DOHH2 (cell line): Measurements from ENCODE around the gene ATP1A1.

Experiments
- H3F3A ChIP-seq: fragments of 200-600 bp; sonication (generic), shearing (Covaris generic); 2 replicates; pipeline ENCODE4 v1.6.0; 2016; ENCODE audit warnings: antibody characterized with exemption, mild to moderate bottlenecking; ENCODE audit not compliant: control insufficient read depth, insufficient read depth
- H3K27ac ChIP-seq: fragments of 200-600 bp; sonication (generic); 2 replicates; pipeline ENCODE4 v1.5.1; 2014; ENCODE audit warnings: low read depth, mild to moderate bottlenecking, low read length, moderate library complexity
- H3K27me3 ChIP-seq: fragments of 200-600 bp; sonication (generic); 2 replicates; pipeline ENCODE4 v1.6.1; 2014; ENCODE audit warnings: mild to moderate bottlenecking, low read length, mixed read lengths; ENCODE audit not compliant: control insufficient read depth
- H3K36me3 ChIP-seq: fragments of 200-600 bp; sonication (generic); 2 replicates; pipeline ENCODE4 v1.6.1; 2014; ENCODE audit warnings: mild to moderate bottlenecking, low read length, moderate library complexity, mixed read lengths; ENCODE audit not compliant: control insufficient read depth
- H3K4me1 ChIP-seq: fragments of 200-600 bp; sonication (generic); 2 replicates; pipeline ENCODE4 v1.6.1; 2014; ENCODE audit warnings: mild to moderate bottlenecking, low read length, mixed read lengths; ENCODE audit not compliant: control insufficient read depth
- H3K4me2 ChIP-seq: fragments of 200-600 bp; sonication (generic); 2 replicates; pipeline ENCODE4 v1.6.0; 2014; ENCODE audit warnings: mild to moderate bottlenecking, low read length, moderate library complexity
- H3K4me3 ChIP-seq: fragments of 200-600 bp; sonication (generic); 2 replicates; pipeline ENCODE4 v1.5.1; 2014; ENCODE audit warnings: mild to moderate bottlenecking, low read length, mixed read lengths
- H3K79me2 ChIP-seq: fragments of 200-600 bp; sonication (generic); 2 replicates; pipeline ENCODE4 v1.6.1; 2014; ENCODE audit warnings: mild to moderate bottlenecking, low read length, mixed read lengths; ENCODE audit not compliant: control insufficient read depth
- H3K9me2 ChIP-seq: fragments of 200-600 bp; sonication (generic); replicated peaks from 2 replicates; pipeline ENCODE4 v1.6.1; 2014; ENCODE audit warnings: mild to moderate bottlenecking, low read length, mixed read lengths; ENCODE audit not compliant: control insufficient read depth
- H3K9me3 ChIP-seq: fragments of 200-600 bp; sonication (generic); 2 replicates; pipeline ENCODE4 v1.6.1; 2014; ENCODE audit warnings: antibody characterized with exemption, low read length, mixed read lengths; ENCODE audit not compliant: control insufficient read depth, insufficient read depth
- H4K20me1 ChIP-seq: fragments of 200-600 bp; sonication (generic); 2 replicates; pipeline ENCODE4 v1.6.0; 2014; ENCODE audit warnings: low read depth, mild to moderate bottlenecking, antibody characterized with exemption, low read length, moderate library complexity; ENCODE audit not compliant: control insufficient read depth, insufficient read depth
- EZH2phosphoT487 ChIP-seq: fragments of 200-600 bp; sonication (generic); IDR thresholded peaks from 2 replicates; pipeline ENCODE4 v1.6.1; 2017; ENCODE audit warnings: borderline replicate concordance, mild to moderate bottlenecking, antibody characterized with exemption, low read length, moderate library complexity, mixed read lengths
- TF ChIP-seq, protein P1 (sequence below): fragments of 200-600 bp; sonication (generic); IDR thresholded peaks from one replicate; pipeline ENCODE4 v1.5.1; 2014; ENCODE audit warnings: antibody characterized with exemption, mild to moderate bottlenecking, low read depth, low read length; ENCODE audit not compliant: poor library complexity, severe bottlenecking

The ATP1A1 gene

DNA sequence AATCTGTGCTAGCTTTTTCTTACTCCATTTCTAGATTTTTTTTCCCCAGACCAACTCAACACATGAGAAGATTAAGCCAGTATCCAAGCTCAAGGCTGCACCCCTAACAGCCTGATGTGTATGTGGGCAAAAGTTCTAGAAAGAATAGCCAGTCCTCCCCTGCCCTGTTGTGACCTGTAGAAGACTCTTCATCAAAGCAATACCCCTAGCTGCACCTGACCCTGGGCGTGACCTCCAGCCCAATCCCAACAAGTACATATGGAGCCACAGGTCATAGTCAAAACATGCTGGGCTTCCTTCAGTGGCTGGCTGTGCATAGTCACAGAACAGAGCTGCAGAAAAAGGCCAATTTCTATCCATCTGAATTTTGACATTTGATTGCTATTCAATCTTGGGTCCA, 72.5 kb downstream of the ATP1A1 start:
- Histone ChIP-seq H3K27ac (no peak overlapping the region), H4K20me1 (no peaks in the 10 kb centered on the region), H3K36me3 (no peaks in the 10 kb centered on the region), H3K79me2 (no peaks in the 10 kb centered on the region), H3K9me2 (no peaks in the 10 kb centered on the region), H3F3A (no peaks in the 10 kb centered on the region), H3K4me2 (no peak overlapping the region), H3K4me1 (no peaks in the 10 kb centered on the region), H3K27me3 (peaks cover 14% of the 10 kb centered on the region), H3K4me3 (no peak overlapping the region), H3K9me3 (no peaks in the 10 kb centered on the region)
- no peak for TF ChIP-seq EZH2phosphoT487
- TF ChIP-seq, protein P1, sequence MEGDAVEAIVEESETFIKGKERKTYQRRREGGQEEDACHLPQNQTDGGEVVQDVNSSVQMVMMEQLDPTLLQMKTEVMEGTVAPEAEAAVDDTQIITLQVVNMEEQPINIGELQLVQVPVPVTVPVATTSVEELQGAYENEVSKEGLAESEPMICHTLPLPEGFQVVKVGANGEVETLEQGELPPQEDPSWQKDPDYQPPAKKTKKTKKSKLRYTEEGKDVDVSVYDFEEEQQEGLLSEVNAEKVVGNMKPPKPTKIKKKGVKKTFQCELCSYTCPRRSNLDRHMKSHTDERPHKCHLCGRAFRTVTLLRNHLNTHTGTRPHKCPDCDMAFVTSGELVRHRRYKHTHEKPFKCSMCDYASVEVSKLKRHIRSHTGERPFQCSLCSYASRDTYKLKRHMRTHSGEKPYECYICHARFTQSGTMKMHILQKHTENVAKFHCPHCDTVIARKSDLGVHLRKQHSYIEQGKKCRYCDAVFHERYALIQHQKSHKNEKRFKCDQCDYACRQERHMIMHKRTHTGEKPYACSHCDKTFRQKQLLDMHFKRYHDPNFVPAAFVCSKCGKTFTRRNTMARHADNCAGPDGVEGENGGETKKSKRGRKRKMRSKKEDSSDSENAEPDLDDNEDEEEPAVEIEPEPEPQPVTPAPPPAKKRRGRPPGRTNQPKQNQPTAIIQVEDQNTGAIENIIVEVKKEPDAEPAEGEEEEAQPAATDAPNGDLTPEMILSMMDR = no peak

DNA sequence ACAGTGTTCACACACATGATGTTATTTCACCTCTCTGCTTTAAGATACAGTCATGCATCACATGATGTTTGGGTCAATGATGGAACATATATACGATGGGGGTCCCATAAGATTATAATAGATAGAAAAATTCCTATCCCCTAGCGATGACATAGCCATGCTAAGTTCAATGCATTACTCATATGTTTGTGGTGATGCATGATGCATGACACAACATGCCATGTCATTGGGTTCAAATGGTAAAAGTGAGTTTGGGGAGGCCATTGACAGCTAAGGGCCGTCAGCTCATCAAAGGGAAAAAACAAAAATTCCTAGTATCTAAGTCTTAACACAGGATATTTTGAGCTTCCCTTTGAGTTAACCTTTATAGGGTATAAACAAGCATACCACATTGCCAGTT, 73.6 kb downstream of the ATP1A1 start:
- TF ChIP-seq, protein P1 = no peak
- TF ChIP-seq EZH2phosphoT487 = no peak
- no peaks in the 10 kb centered on the region for H3K79me2 ChIP-seq
- no peak overlapping the region for H3K27ac ChIP-seq
- H3K9me2 ChIP-seq = no peaks in the 10 kb centered on the region
- peaks cover 13% of the 10 kb centered on the region for H3K27me3 ChIP-seq
- H3K9me3 ChIP-seq = no peaks in the 10 kb centered on the region
- H3K36me3 ChIP-seq = no peaks in the 10 kb centered on the region
- no peak overlapping the region for H3K4me3 ChIP-seq
- no peaks in the 10 kb centered on the region for H3K4me1 ChIP-seq
- no peaks in the 10 kb centered on the region for H4K20me1 ChIP-seq
- H3K4me2 ChIP-seq = no peak overlapping the region
- no peaks in the 10 kb centered on the region for H3F3A ChIP-seq

DNA sequence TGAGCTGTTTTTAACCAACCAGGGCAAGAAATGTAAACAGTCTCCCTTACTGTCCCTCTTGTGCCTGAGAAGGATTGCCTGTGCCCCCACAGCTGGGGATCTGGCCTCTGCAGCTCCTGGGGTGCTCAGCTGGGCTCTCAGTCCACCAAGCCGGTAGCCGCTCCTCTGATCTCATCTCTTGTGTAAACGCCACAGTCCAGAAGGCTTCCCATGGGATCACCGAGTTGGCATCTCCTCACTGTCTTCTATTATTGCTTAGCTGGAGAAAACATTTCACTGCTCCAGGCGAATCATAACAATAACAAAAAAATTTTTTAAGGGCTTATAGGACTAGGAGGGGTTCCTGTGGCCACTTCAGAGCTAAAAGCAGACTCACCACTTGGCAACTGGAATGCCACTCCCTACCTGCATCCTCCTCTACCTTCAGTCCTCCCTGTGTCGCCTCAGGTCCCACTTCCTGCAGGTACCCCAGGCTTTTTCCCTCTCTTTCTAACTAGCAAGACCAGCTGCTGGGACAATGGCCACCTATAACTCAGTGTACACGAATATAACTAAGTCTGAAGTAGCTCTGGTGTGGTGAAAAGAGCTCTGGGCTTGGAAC, 75.8 kb downstream of the ATP1A1 start:
- Histone ChIP-seq H3K9me3 (no peaks in the 10 kb centered on the region), H3F3A (no peaks in the 10 kb centered on the region), H3K4me1 (no peaks in the 10 kb centered on the region), H3K36me3 (no peaks in the 10 kb centered on the region), H3K4me3 (no peak overlapping the region), H3K27ac (no peak overlapping the region), H3K79me2 (no peaks in the 10 kb centered on the region), H4K20me1 (no peaks in the 10 kb centered on the region), H3K4me2 (no peak overlapping the region), H3K27me3 (peaks cover 13% of the 10 kb centered on the region), H3K9me2 (no peaks in the 10 kb centered on the region)
- TF ChIP-seq EZH2phosphoT487 = no peak
- TF ChIP-seq, protein P1 = no peak
